Lower leg skin (tissue), 3 donors: ENCODE data around the gene SMAD9.

ENCODE experiments used
- POLR2A ChIP-seq, 2 donors: fragments of 450-650 bp; IDR thresholded peaks; one replicate each; pipeline ENCODE4 v1.6.1; 2016 to 2017; ENCODE audit warnings: antibody characterized with exemption in 2 of 2, mild to moderate bottlenecking in 1 of 2, moderate library complexity in 1 of 2
- TF ChIP-seq, protein P1 (sequence below), 3 donors: fragments of 450-650 bp; IDR thresholded peaks; one replicate each; pipeline ENCODE4 v1.5.1; 2016; ENCODE audit warnings: antibody characterized with exemption in 3 of 3, mild to moderate bottlenecking in 3 of 3, moderate library complexity in 2 of 3

DNA sequence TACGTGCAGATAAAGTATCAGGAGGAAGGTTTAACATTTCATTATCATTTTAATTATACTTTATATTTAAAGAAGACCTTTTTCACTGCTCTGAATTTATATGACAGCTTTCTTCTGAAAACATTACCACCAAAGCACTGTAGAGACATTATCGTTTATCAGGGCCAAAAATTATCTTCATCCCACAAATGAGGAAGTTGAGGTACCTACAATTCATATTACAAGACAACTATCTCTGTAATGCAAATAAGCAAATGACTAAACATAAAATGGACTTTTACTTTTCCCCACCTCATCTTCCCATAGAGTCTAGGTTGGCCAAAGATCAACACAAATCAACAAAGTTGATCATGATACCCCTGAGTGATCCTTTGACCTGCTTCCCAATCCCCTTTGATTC is 30.9 kb upstream of the SMAD9 start:
- no peak for TF ChIP-seq POLR2A (IDR thresholded peaks at IDR 0.05)
- TF ChIP-seq, protein P1, sequence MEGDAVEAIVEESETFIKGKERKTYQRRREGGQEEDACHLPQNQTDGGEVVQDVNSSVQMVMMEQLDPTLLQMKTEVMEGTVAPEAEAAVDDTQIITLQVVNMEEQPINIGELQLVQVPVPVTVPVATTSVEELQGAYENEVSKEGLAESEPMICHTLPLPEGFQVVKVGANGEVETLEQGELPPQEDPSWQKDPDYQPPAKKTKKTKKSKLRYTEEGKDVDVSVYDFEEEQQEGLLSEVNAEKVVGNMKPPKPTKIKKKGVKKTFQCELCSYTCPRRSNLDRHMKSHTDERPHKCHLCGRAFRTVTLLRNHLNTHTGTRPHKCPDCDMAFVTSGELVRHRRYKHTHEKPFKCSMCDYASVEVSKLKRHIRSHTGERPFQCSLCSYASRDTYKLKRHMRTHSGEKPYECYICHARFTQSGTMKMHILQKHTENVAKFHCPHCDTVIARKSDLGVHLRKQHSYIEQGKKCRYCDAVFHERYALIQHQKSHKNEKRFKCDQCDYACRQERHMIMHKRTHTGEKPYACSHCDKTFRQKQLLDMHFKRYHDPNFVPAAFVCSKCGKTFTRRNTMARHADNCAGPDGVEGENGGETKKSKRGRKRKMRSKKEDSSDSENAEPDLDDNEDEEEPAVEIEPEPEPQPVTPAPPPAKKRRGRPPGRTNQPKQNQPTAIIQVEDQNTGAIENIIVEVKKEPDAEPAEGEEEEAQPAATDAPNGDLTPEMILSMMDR (IDR thresholded peaks at IDR 0.05) = no peak
